ENCODE measurements around the gene NTN5.

NTN5 gene

DNA sequence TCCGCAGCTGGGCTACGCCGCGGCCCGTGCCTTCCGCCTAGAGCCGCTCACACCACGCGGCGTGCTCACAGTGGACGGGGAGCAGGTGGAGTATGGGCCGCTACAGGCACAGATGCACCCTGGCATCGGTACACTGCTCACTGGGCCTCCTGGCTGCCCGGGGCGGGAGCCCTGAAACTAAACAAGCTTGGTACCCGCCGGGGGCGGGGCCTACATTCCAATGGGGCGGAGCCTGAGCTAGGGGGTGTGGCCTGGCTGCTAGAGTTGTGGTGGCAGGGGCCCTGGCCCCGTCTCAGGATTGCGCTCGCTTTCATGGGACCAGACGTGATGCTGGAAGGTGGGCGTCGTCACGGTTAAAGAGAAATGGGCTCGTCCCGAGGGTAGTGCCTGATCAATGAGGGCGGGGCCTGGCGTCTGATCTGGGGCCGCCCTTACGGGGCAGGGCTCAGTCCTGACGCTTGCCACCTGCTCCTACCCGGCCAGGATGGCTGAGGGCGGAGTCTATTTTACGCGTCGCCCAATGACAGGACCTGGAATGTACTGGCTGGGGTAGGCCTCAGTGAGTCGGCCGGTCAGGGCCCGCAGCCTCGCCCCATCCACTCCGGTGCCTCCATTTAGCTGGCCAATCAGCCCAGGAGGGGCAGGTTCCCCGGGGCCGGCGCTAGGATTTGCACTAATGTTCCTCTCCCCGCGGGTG lies 43.1 kb downstream of the NTN5 start:
- no peak for DNase-seq (ENCODE audit: low spot score)

DNA sequence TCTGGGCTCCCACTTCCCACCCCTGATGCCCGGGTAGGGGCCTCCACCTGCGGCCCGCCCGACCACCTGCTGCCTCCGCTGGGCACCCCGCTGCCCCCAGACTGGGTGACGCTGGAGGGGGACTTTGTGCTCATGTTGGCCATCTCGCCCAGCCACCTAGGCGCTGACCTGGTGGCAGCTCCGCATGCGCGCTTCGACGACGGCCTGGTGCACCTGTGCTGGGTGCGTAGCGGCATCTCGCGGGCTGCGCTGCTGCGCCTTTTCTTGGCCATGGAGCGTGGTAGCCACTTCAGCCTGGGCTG lies 43.6 kb downstream of the NTN5 start:
- DNase-seq (ENCODE audit: low spot score), result no peak

DNA sequence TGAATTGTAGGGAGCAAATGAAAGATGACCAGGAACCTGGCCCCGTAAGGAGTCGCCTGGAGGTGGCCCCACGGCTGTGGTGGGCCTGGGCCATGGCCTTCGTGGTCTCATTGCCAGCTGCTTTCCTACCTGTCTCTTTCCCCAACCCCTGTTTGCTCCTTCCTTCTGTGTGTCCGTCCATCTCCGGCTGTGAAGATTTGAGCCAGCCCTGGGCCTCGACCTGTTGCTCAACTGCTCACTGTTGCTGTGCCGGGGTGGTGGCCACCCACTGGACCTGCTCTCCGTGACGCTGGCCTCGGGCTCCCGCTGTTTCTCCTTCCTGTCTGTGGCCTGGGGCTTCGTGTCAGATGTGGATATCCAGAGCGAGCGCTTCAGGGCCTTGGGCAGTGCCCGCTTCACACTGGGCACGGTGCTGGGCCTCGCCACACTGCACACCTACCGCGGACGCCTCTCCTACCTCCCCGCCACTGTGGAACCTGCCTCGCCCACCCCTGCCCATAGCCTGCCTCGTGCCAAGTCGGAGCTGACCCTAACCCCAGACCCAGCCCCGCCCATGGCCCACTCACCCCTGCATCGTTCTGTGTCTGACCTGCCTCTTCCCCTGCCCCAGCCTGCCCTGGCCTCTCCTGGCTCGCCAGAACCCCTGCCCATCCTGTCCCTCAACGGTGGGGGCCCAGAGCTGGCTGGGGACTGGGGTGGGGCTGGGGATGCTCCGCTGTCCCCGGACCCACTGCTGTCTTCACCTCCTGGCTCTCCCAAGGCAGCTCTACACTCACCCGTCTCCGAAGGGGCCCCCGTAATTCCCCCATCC lies 44.1 kb downstream of the NTN5 start:
- DNase-seq (ENCODE audit: low spot score), result no peak

DNA sequence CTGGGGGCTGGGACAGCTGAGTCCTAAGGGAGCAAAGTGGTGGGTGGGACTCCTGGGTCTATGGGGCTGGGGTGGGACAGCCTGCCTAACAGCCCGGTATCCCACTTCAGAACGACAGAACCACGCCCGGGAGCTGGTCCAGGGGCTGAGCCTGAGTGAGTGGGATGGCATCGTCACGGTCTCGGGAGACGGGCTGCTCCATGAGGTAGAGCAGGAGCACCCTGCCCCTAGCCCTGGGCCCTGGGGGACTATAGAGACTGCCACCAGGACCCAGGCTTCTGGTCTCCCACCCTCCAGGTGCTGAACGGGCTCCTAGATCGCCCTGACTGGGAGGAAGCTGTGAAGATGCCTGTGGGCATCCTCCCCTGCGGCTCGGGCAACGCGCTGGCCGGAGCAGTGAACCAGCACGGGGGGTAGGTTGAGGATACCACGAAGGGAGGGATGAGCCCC lies 44.9 kb downstream of the NTN5 start:
- DNase-seq (ENCODE audit: low spot score), result no peak

DNA sequence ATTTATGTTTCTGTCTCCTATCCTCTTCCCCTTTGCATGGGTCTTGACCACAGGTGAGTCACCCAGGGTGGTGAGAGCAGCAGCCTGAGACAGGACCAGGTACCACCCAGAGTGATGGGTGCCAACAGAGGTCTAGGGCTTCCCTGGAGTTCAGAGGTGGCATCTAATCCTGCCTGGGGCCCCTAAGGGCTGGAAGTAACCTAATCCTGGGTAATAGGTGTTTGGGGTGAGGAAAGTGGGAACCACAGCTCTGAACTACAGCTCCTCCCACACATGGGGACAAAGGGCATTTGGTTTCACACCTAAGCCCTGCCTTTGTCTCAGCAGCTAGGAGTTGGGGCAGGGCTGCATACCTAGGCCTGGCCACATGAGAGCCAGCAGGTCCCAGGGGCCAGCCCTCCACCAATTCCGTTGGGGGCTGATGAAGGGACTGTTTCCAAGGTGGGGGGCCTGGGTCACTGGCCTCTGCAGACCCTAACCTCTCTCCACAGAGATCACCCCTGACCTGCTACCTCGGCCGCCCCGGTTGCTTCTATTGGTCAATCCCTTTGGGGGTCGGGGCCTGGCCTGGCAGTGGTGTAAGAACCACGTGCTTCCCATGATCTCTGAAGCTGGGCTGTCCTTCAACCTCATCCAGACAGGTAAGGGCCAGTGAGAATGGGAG lies 45.5 kb downstream of the NTN5 start:
- DNase-seq (ENCODE audit: low spot score), result peak; percentile 86

DNA sequence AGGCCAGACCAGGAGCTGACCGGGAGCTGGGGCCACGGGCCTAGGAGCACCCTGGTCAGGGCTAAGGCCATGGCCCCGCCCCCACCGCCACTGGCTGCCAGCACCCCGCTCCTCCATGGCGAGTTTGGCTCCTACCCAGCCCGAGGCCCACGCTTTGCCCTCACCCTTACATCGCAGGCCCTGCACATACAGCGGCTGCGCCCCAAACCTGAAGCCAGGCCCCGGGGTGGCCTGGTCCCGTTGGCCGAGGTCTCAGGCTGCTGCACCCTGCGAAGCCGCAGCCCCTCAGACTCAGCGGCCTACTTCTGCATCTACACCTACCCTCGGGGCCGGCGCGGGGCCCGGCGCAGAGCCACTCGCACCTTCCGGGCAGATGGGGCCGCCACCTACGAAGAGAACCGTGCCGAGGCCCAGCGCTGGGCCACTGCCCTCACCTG lies 46.9 kb downstream of the NTN5 start:
- no peak for DNase-seq (ENCODE audit: low spot score)

DNA sequence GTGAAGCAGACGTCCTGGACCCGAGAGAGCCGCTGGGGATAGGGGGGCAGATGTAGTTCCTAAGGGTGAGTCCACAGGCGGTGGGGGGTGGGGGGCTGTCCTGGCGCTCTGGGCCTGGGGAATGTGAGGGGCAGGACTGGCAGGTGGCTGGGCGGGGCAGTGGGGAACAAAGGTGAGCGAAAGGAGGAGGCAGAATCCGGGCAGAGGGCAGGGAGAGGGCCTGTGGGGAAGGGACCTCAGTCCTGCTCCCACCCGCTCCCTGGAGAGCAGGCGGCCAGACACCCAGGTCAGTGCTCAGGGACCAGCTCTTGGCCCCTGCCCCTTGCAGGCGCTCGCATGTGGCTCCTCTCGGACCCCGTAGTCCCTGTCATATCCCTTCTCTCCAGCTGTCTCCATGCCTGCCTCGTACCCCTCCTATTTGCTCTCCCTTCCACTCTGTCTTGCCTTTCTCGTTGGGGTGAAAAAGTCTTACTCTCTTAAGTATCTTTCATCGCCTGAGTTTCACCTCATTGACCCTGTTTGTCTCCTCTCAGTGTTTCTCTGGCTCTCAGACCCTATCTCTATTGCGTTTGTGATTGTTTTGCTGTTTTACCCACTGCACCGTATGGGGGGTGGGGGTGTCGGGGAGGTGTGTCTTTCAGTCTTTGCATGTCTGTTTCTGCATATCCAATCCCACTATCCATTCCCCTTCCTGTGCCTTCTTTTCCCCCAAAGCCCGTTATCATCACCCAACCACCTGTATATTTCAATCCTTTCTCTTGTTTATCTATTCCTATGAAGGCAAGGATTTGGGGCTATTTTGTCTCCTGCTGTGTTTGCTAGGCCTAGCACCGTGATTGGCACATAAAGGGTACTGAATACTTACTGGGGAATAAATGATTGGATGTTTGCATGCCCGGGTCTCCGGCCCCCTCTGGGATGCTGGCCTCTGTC lies 47.8 kb downstream of the NTN5 start:
- no peak for DNase-seq (ENCODE audit: low spot score)

DNA sequence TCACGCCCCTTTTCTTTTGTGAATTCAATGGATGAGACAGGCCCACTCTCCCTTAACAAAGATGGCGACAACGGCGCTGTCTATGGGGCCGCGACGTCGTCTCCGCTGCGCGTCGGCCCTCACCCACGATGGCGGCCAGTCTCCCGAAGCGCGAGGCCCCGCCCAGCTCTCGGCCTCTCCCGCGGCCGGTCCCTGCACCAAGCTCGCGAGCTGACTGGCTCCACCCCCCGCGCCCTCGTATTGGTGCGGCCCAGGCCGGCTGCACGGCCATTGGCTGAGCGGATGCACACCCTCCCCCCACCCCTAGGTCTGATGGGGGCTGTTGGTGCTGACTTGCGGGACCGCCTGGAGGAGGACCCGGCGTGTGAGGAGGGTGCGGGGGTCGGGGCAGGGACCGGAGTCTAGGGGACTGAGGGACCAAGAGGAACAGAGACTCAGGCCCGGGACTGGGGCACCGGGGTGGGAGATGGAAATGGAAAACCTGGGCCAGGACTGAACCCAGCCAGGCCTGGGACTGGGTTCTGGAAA lies 48.7 kb downstream of the NTN5 start:
- DNase-seq (ENCODE audit: low spot score), result peak; percentile 97

DNA sequence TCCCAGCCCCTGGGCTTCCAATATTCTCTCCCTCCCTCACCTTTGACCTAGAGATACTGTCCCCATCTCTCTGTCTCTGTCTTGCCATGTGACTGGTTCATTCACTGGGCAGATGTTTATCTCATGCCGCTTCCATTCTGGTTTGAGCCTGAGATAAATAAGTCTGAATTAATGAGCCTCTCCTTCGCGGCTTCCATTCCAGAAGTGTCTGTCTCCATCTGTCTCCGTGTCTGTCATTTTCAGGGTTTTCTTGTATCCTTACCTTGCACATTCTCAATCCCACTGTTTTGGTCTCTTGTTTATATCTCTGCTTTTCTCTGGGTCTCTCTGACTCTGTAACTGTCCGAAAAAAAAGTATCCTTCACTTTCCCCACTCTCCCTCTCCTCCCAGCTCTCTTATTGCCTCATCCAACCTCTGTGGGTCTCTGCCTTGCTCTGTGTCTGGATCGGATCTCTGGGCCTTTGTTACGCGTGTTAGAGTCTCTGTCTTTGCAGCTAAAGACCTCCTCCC lies 49.2 kb downstream of the NTN5 start:
- DNase-seq (ENCODE audit: low spot score), result no peak

DNA sequence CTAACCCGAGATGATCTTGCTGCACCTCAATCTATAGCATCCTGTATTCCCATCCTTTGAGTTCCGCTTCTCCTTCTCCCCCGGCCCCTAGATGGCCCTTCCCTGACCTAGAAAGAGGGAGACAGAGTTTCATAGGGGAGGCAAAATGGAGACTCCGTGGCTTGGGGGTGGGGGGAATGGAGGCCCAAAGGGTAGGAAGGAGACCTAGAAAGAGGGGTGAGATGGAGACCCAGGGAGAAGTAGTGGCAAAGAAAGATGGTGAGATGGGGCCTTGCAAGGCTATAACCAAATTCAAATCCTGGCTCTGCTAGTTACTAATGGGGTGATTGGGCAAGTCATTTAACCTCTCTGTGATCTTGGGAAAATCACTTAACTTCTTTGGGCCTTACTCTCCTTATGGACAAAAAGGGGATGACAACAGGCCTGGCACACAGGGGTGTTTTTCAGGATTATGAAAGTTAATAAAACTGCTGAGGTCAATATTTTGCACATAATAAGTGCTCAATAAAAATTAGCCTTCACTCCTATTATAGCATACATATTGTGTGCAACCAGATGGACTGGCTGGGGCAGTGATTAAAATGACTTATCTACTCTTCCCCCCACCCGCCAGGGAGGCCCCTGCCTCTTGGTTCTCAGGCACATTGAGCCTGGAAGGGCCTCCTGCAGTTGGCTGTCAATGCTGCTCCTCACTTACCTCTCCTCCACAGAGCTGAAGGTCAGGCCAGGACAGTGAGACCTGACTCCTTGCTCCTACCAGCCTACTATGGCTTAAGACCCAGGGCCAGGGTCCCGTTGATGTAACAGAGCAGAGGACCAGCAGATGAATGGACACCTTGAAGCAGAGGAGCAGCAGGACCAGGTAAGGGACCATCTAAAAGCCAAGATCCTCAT lies 52.9 kb downstream of the NTN5 start:
- DNase-seq (ENCODE audit: low spot score), result no peak

DNA sequence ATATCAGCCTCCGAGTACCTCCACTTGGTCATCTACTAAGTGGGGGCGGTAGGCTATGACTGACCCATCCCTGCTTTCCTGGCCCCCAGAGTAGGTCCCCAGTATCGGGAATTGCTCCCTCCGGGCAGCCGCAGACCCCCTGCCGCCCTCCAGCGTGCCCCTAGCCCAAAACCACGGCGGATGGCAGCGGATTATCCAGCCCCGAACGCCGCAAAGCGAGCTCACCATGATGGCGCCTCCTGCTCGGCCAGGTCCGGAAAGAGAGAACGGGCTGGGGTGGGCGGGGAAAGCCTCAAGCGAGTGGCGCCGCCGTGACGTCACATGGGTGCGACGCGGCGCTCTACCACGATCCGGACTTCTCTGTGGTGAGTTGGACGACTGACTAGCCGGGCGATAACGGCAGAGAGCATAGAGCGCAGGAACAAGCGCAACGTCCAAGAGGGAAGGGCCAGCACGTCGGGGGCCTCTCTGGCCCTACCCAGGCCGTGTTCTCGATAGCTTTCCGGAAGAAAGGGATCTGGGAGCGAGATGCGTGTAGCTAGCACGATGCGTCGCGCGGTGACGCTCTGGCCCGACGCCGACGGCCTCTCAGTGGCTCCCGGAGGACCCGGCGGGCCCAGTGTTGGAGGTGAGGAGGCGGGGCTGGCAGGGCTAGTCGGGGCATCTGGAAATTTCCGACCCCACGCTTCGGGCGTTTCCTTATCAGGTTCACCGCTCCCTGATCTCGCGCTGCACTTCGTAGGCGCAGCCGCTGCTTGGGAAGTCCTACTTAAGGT lies 53.7 kb downstream of the NTN5 start, which contains the start of the genes RPL18 and SPHK2:
Gene RPL18 (minus strand): TSS at position 263 of the 776 bp plus-strand sequence. CDS start 35 bp downstream, at position 228.
Gene SPHK2 (plus strand): TSS at position 591 of the 776 bp plus-strand sequence. CDS start 1,009 bp downstream, outside the sequence.
- DNase-seq (ENCODE audit: low spot score), result peak; percentile 100

DNA sequence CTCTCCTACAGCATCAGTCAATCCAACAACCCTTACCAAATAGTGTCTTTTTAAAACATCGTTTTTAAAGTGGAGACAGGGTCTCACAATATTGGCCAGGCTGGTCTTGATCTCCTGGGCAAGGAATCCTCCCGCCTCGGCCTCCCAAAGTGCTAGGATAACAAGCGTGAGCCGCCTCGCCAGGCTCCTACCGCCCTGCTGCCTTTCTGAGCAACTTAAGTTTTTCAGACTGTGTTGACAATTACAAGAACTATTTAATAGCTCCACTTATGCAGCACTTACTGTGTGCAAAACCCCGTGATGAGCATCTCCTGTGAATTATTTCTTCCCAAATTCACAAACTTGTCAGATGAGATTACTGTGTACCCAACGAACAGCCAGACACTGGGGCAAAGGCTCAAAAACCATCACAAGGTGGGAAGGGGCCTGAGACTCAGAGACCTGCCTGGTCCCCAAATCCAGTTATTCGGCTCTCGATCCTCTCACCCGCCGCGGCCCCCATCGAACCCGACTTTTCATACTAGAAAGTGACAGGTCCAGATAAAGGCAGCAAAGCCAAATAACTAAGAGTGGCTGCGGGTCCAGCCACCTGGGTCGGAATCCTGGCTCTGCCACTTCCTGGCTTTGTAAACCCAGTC lies 54.4 kb downstream of the NTN5 start:
- DNase-seq (ENCODE audit: low spot score), result no peak

DNA sequence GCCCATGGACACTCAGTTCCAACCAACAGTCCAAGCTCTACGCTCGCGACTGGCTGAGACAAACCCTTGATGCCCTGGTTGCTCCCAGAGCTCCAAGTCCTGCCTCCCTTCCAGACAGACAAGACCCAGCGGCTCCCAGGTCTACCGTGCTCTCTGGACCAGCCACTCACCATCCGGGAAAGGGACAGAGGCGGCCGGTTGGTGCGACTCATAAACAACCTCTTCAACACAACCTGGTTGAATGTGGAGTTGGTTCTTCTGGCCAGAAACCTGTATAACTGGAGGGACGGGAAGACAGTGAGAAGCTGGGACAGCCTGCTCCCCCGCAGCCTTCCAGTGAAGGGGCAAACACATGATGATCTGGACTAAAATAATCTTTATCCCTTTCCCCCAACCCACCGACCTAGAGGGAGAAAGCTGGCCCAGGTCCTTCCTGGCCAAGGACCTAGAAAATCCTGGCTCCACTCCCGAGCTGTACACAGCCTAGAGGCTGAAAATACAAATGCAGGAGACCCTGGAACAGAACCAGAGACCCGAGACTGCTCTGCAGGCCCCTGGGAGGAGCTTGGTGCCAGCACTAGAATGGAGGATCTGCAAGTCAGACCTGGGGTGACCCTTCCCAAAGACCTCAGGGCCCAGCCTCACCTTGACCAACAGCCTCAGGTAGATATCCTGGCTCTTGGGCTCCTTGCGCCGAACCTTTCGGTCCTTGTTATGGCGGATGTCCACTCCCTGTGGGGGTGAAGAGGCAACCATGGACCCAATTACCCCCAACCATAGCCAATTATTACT lies 55.5 kb downstream of the NTN5 start:
- DNase-seq (ENCODE audit: low spot score), result no peak

DNA sequence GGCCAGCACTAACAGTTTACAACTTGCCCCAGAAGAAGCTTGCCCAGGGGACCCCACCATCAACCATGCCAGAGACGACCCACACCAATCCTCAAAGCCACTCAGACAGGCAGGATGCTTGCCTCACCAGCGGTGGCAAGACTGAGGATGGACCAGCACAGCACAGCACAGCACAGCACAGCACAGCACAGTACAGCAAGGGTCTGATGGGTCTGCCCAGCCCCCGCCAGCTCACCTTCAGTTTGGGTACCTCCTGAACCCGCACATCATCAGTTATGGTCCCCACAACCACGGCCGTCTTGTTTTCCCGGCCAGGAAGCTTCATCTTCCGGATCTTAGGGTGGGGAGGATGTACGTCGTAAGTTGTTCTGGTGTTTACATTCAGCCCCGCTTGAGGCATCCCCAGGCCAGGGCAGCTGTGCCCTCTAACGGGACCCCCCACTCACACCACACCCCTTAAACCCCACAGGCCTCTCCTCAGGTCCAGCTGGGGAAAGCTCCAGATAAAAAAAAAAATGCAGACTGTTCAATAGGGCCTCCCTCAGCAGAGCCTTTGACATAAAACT lies 56.2 kb downstream of the NTN5 start:
- no peak for DNase-seq (ENCODE audit: low spot score)

DNA sequence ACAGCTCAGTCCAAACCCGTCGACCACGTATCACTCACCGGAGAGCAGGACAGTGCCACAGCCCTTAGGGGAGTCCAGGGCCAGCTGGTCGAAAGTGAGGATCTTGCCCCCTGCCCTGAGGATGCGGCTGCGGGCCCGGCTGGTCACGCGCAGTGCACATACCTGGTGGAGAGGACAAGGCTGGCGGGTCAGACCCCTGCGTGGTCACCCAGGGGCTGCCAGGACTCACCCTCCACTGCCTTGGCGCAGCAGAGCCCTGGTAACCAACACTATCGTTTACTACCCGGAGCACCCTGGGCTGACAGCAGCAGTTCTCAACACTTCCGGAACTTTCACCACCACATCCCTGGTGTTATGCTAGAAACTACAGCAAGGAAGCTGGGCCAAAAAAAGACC lies 56.8 kb downstream of the NTN5 start:
- DNase-seq (ENCODE audit: low spot score), result no peak

DNA sequence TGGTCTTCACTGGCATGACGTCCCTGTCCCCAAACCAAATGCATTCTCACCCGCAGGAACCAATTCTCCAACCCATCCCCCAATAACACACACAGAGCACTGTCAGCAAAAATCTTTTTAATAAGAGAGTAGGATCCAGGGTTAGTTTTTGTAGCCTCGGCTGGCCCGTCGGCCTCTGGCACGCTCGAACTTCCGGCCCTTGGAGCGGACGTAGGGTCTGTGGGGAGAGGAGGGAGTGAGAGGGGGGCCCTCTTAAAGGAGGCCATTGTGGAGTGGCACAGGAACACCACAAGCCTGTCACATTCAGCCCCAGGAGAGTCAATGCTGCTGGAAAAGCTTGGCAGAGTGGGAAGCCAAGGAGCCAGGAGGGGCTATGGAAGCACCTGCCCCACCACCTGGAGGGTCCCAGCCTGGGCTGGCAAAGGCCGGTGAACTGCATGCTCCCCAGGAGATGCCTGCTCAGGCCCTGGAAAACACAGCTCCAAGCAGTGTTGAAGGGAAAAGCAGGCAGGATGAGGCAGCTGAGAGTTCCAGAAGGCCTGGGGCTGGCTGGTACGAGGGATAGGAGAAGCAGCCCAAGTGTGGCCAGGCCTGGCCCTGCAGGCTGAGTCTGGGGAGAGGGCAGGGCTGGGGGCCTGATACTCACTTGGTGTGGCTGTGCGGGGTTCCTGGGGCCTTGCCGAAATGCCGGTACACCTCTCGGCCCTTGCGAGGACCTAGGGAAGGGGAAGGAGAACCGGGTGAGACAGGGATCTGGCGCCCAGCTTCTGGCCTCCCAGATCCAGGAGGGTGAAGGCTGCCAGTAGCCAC lies 57.4 kb downstream of the NTN5 start:
- DNase-seq (ENCODE audit: low spot score), result no peak

Data from kidney tubule cell (primary cell).